HG03108 (cell line): Measurements from ENCODE around the gene SCAPER.

Experiments
- ATAC-seq: cut with Tn5 transposase; IDR thresholded peaks from one replicate; pipeline ENCODE4 v1.9.1; 2021; ENCODE audit warnings: moderate library complexity; ENCODE audit not compliant: unreplicated experiment

The SCAPER gene

GRCh38 chr15:76342058-76342381, 563.1 kb downstream of the SCAPER start:
- no peak for ATAC-seq

GRCh38 chr15:76341366-76342057, 563.6 kb downstream of the SCAPER start:
- ATAC-seq = no peak

- ATAC-seq = no peak
Measured at GRCh38 chr15:76340803-76341365, 564.3 kb downstream of the SCAPER start.

GRCh38 chr15:76340198-76340802, 564.8 kb downstream of the SCAPER start:
- no peak for ATAC-seq

GRCh38 chr15:76339305-76340197, 565.6 kb downstream of the SCAPER start:
- no peak for ATAC-seq

- ATAC-seq = no peak
Measured at GRCh38 chr15:76338486-76339304, 566.4 kb downstream of the SCAPER start.

- no peak for ATAC-seq
Measured at GRCh38 chr15:76337696-76338485, 567.2 kb downstream of the SCAPER start.

- no peak for ATAC-seq
Measured at GRCh38 chr15:76337059-76337695, 568.0 kb downstream of the SCAPER start.

GRCh38 chr15:76336254-76337058, 568.7 kb downstream of the SCAPER start, which contains the start of gene ISL2:
TSS of gene ISL2 (plus strand) at chr15:76336773. CDS start at chr15:76336884, 111 bp downstream.
- peak; percentile 42 for ATAC-seq

- no peak for ATAC-seq
Measured at GRCh38 chr15:76335307-76336253, 569.6 kb downstream of the SCAPER start.

GRCh38 chr15:76334438-76335306, 570.5 kb downstream of the SCAPER start:
- no peak for ATAC-seq

- ATAC-seq = no peak
Measured at GRCh38 chr15:76333720-76334437, 571.3 kb downstream of the SCAPER start.

- no peak for ATAC-seq
Measured at GRCh38 chr15:76333309-76333708, 571.8 kb downstream of the SCAPER start.

GRCh38 chr15:76332796-76333195, 572.3 kb downstream of the SCAPER start:
- ATAC-seq = no peak

- no peak for ATAC-seq
Measured at GRCh38 chr15:76330080-76330680, 575.0 kb downstream of the SCAPER start.
